ENCODE data around the gene CST9. TPM values are rescaled to one million over a fixed set of nuclear protein-coding genes. Genes with fewer than 3 reads are reported as not detected.

Gene CST9, protein sequence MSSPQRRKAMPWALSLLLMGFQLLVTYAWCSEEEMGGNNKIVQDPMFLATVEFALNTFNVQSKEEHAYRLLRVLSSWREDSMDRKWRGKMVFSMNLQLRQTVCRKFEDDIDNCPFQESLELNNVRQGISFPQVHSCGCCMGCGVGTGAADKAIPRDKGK
- not detected for total RNA-seq

DNA sequence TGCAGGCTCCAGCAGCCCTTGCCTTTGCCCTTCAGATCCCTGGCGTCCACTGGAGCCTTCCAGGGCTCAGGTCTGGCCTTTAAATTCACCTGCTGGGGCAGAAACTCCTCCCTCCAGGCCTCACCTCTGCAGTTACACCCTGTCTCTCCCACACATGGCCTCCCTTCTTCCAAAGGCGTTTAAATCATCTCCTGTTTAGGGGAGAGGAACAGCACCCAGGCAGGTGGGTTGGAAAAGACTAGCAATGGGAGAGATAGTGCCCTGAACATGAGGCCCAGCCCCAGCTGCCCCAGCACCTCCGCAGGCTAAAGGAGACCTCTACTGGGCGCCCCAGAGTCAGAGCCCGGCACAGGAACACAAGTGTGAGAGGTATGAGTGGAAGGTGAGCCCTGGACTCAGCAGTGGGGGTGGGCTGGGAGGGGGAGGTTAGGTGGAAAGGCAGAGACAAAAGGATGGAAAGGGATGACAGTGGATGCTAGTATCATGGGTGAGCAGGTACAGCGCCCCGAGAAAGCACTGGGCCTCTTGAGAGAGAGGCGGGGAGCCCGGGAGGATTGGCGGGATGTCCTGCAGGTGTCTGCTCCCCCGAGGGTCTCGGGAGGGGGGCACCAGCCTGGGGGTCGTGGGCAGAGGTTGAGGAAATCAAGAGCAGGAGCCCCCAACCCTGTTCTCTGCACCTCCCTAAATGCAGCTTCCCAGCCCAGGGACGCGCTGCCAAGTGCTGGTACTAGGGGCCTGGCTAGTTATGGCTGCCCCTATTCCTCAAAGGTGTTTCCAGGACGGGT lies at the start of gene CST9:
Gene CST9, minus strand, starts transcription at position 51 of the 785 bp plus-strand sequence. CDS start 53 bp downstream, outside the sequence.
- H3K27me3 ChIP-seq, result no peaks in the 10 kb centered on the region
- H3K36me3 ChIP-seq, result no peaks in the 10 kb centered on the region
- H3K9me3 ChIP-seq, result no peaks in the 10 kb centered on the region
- TF ChIP-seq POLR2A (IDR thresholded peaks at IDR 0.05), result no peak
- TF ChIP-seq, protein P1, sequence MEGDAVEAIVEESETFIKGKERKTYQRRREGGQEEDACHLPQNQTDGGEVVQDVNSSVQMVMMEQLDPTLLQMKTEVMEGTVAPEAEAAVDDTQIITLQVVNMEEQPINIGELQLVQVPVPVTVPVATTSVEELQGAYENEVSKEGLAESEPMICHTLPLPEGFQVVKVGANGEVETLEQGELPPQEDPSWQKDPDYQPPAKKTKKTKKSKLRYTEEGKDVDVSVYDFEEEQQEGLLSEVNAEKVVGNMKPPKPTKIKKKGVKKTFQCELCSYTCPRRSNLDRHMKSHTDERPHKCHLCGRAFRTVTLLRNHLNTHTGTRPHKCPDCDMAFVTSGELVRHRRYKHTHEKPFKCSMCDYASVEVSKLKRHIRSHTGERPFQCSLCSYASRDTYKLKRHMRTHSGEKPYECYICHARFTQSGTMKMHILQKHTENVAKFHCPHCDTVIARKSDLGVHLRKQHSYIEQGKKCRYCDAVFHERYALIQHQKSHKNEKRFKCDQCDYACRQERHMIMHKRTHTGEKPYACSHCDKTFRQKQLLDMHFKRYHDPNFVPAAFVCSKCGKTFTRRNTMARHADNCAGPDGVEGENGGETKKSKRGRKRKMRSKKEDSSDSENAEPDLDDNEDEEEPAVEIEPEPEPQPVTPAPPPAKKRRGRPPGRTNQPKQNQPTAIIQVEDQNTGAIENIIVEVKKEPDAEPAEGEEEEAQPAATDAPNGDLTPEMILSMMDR (IDR thresholded peaks at IDR 0.05), result no peak
- H3K4me1 ChIP-seq, result no peaks in the 10 kb centered on the region
- no peak within 1 kb of the TSS for H3K4me3 ChIP-seq
- H3K27ac ChIP-seq, result no peak within 1 kb of the TSS
- DNase-seq, result no peak

DNA sequence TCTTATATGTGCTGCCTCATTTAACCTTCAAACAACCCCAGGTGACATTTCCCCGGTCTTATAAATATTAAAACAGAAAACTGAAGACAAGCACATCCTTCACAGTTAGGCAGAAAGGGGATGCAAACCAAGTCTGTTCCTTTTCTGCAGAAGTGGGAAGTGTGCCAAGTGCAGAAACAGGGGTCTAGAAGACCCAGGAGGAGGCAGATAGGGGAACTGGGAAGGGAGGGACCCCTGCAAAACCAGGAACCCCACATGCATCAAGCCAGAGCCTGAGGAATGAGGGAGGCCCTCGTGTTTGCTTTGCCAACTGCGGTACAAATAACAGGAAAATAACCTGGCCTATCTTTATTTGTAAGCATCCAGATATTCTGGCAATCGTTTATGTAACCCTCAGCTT lies 49.0 kb upstream of the CST9 start:
- H3K27ac ChIP-seq, result no peak overlapping the region
- TF ChIP-seq POLR2A (IDR thresholded peaks at IDR 0.05), result no peak
- TF ChIP-seq, protein P1 (IDR thresholded peaks at IDR 0.05), result no peak
- DNase-seq, result no peak
- no peaks in the 10 kb centered on the region for H3K36me3 ChIP-seq
- no peak overlapping the region for H3K4me3 ChIP-seq
- no peaks in the 10 kb centered on the region for H3K27me3 ChIP-seq
- peaks cover 0 to 17% (median 0%) of the 10 kb centered on the region in 4 donors for H3K4me1 ChIP-seq
- no peaks in the 10 kb centered on the region for H3K9me3 ChIP-seq

DNA sequence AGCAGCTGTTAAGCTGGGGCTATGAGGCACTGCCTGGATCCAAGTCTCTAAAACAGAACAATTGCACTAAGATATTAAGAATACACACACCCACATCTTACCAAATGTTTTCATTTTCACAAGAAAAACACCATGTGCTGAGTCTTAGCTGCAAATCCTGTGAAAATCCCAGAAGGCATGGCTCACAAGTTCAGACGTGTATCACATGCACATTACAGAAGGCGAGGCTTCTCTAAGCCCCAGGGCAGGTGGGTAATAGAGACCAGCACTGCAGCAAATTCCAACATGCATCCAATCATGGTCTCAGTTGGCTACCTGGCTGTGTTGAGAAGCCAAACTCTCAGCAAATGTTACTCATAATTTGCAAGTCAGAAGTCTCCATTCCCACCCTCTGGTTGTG lies 48.3 kb upstream of the CST9 start:
- H3K4me1 ChIP-seq, result peaks cover 0 to 10% (median 0%) of the 10 kb centered on the region in 4 donors
- no peak for DNase-seq
- TF ChIP-seq, protein P1 (IDR thresholded peaks at IDR 0.05), result no peak
- TF ChIP-seq POLR2A (IDR thresholded peaks at IDR 0.05), result no peak
- H3K27ac ChIP-seq, result no peak overlapping the region
- no peak overlapping the region for H3K4me3 ChIP-seq
- no peaks in the 10 kb centered on the region for H3K27me3 ChIP-seq
- no peaks in the 10 kb centered on the region for H3K36me3 ChIP-seq
- no peaks in the 10 kb centered on the region for H3K9me3 ChIP-seq

DNA sequence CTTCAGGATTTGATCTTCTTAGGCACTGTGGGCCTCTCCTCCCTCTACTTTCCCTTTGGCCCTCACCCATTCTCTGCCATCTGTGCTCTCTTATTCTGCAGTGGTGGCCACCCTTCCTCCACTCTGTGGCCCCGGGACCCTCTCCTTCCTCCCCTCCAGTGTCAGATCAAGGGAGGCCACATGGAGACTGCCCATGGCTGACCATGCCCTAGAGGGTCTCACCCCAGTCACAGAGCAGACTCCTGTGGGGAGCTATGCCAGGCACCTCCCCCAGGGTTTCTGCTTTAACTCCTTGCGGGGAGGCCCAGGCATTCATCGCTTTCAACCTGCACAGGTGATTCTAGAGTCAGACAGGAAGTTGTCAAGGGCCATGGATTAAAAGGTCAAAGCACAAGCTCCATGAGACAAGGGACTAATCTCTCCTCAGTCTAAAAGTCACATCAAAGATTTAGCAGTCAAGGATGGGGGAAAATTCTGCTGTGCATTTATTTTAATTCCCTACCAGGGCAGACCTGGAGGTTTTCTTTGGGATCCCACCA lies 47.8 kb upstream of the CST9 start:
- Histone ChIP-seq H3K4me3 (no peak overlapping the region), H3K36me3 (no peaks in the 10 kb centered on the region), H3K27ac (no peak overlapping the region), H3K27me3 (no peaks in the 10 kb centered on the region), H3K9me3 (no peaks in the 10 kb centered on the region), H3K4me1 (peaks cover 0 to 7% (median 0%) of the 10 kb centered on the region in 4 donors)
- DNase-seq, result no peak
- TF ChIP-seq, protein P1 (IDR thresholded peaks at IDR 0.05), result no peak
- no peak for TF ChIP-seq POLR2A (IDR thresholded peaks at IDR 0.05)

DNA sequence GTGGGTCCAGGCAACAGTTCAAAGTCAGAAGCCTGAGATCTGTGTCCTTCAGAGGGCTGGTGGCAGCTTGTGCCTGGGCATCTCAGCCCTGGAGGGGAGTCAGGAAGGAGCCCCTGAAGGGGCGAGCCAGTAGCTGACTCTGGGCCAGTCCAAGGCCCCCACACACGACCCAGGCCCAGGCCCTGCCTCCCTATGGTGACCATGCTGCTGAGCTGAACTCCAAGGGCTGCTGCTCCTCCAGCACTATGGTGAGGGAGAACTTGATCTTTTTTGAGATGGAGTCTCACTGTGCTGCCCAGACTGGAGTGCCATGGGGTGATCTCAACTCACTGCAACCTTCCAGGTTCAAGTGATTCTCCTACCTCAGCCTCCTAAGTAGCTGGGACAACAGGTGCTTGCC lies 47.2 kb upstream of the CST9 start:
- Histone ChIP-seq H3K27me3 (no peaks in the 10 kb centered on the region), H3K4me1 (peaks cover 0 to 7% (median 0%) of the 10 kb centered on the region in 4 donors), H3K9me3 (no peaks in the 10 kb centered on the region), H3K36me3 (no peaks in the 10 kb centered on the region), H3K4me3 (no peak overlapping the region), H3K27ac (no peak overlapping the region)
- TF ChIP-seq POLR2A (IDR thresholded peaks at IDR 0.05), result no peak
- TF ChIP-seq, protein P1 (IDR thresholded peaks at IDR 0.05), result no peak
- no peak for DNase-seq
